WTC11 (cell line): ENCODE data around the gene CHPF2. TPM values are rescaled to one million over a fixed set of nuclear protein-coding genes. Genes with fewer than 3 reads are reported as not detected.
A peak's percentile ranks its signal among the peaks of the same experiment; 100 is the strongest.

Experiments used
- ATAC-seq: fragments of 200-7000 bp; cut with Tn5 transposase; 2 replicates; pipeline ENCODE4 v1.10.0; 2021; ENCODE audit warnings: mild to moderate bottlenecking, moderate library complexity
- CTCF ChIA-PET: fragments of 300-600 bp; sonication (Branson Sonifier 250); formaldehyde crosslinking; loops from one replicate; lab custom pipeline; 2021; ENCODE audit warnings: antibody characterized with exemption; lab: Charles Lee
- POLR2A ChIA-PET: fragments of 350-600 bp; sonication (Branson Sonifier 250); formaldehyde crosslinking; loops from one replicate; lab custom pipeline; 2021; ENCODE audit warnings: antibody characterized with exemption; lab: Charles Lee
- DNase-seq: peaks from one replicate; pipeline ENCODE4 v3.0.0; 2021; ENCODE audit warnings: low spot score
- H3K27ac Mint-ChIP-seq: 2 replicates; pipeline ENCODE4 v1.8.0; 2021; ENCODE audit warnings: mixed read lengths
- H3K27me3 Mint-ChIP-seq: 2 replicates; pipeline ENCODE4 v1.8.0; 2021; ENCODE audit warnings: low read depth, mild to moderate bottlenecking, moderate library complexity, mixed read lengths
- H3K36me3 Mint-ChIP-seq: 2 replicates; pipeline ENCODE4 v1.8.0; 2021; ENCODE audit warnings: mixed read lengths
- H3K4me1 Mint-ChIP-seq: 2 replicates; pipeline ENCODE4 v1.8.0; 2022; ENCODE audit warnings: mixed read lengths
- H3K4me3 Mint-ChIP-seq: 2 replicates; pipeline ENCODE4 v1.8.0; 2021; ENCODE audit warnings: mild to moderate bottlenecking, moderate library complexity, mixed read lengths
- H3K9me3 Mint-ChIP-seq: 2 replicates; pipeline ENCODE4 v1.8.0; 2021; ENCODE audit warnings: mixed read lengths
- ATF1 ChIP-seq: sonication (generic); formaldehyde crosslinking; IDR thresholded peaks from 2 replicates; pipeline ENCODE4 v1.8.1; 2023; ENCODE audit warnings: mild to moderate bottlenecking, moderate library complexity, missing genetic modification reagents
- ESRRA ChIP-seq: sonication (generic); formaldehyde crosslinking; IDR thresholded peaks from 2 replicates; pipeline ENCODE4 v1.8.1; 2022; ENCODE audit warnings: mild to moderate bottlenecking, missing genetic modification reagents, borderline replicate concordance
- GTF2I ChIP-seq: fragments of 250-450 bp; sonication (Bioruptor Pico); conservative IDR thresholded peaks from 2 replicates; pipeline ENCODE4 v1.4.0; 2021; ENCODE audit warnings: mild to moderate bottlenecking
- IRF2 ChIP-seq: sonication (generic); formaldehyde crosslinking; IDR thresholded peaks from 2 replicates; pipeline ENCODE4 v1.8.0; 2022; ENCODE audit warnings: low read depth, missing genetic modification reagents, borderline replicate concordance
- JAZF1 ChIP-seq: fragments of 250-450 bp; sonication (Bioruptor Pico); IDR thresholded peaks from 2 replicates; pipeline ENCODE4 v1.9.0; 2021; ENCODE audit warnings: moderate library complexity, mild to moderate bottlenecking, inconsistent platforms
- JUN ChIP-seq: sonication (generic); formaldehyde crosslinking; IDR thresholded peaks from 2 replicates; pipeline ENCODE4 v1.8.0; 2023; ENCODE audit warnings: mild to moderate bottlenecking, missing genetic modification reagents
- MYBL2 ChIP-seq: sonication (generic); formaldehyde crosslinking; IDR thresholded peaks from 2 replicates; pipeline ENCODE4 v1.8.1; 2023; ENCODE audit warnings: mild to moderate bottlenecking, moderate library complexity, missing genetic modification reagents
- NR2C2 ChIP-seq: sonication (generic); formaldehyde crosslinking; IDR thresholded peaks from 2 replicates; pipeline ENCODE4 v1.8.0; 2022; ENCODE audit warnings: mild to moderate bottlenecking, missing genetic modification reagents
- RORB ChIP-seq: fragments of 250-450 bp; sonication (Bioruptor Pico); IDR thresholded peaks from 2 replicates; pipeline ENCODE4 v1.9.0; 2021; ENCODE audit warnings: mild to moderate bottlenecking
- TCF7 ChIP-seq: sonication (generic); formaldehyde crosslinking; IDR thresholded peaks from 2 replicates; pipeline ENCODE4 v1.8.0; 2022; ENCODE audit warnings: mild to moderate bottlenecking, low read depth, missing genetic modification reagents, moderate library complexity
- total RNA-seq: library from RNA; stranded (reverse); gene quantifications from 3 replicates; pipeline ENCODE4 v1.2.3, GENCODE V29; 2021
- TF ChIP-seq, protein P1 (sequence below): sonication (generic); formaldehyde crosslinking; IDR thresholded peaks from 2 replicates; pipeline ENCODE4 v1.8.0; 2022; ENCODE audit warnings: mild to moderate bottlenecking, missing genetic modification reagents
- TF ChIP-seq, protein P2 (sequence below): fragments of 250-450 bp; sonication (Bioruptor Pico); IDR thresholded peaks from 2 replicates; pipeline ENCODE4 v1.9.0; 2021; ENCODE audit warnings: moderate library complexity, mild to moderate bottlenecking, inconsistent platforms, borderline replicate concordance
- TF ChIP-seq, protein P3 (sequence below): fragments of 200-600 bp; IDR thresholded peaks from 2 replicates; pipeline ENCODE4 v1.8.0; 2022; ENCODE audit warnings: antibody characterized with exemption
- TF ChIP-seq, protein P4 (sequence below): sonication (generic); formaldehyde crosslinking; IDR thresholded peaks from 2 replicates; pipeline ENCODE4 v1.8.1; 2022; ENCODE audit warnings: low read depth, missing genetic modification reagents, borderline replicate concordance
- TF ChIP-seq, protein P5 (sequence below): sonication (generic); formaldehyde crosslinking; IDR thresholded peaks from 2 replicates; pipeline ENCODE4 v1.8.0; 2023; ENCODE audit warnings: mild to moderate bottlenecking, missing genetic modification reagents

CHPF2 gene
- total RNA-seq, 1 experiment from 2014 or later = 30.7 TPM

DNA sequence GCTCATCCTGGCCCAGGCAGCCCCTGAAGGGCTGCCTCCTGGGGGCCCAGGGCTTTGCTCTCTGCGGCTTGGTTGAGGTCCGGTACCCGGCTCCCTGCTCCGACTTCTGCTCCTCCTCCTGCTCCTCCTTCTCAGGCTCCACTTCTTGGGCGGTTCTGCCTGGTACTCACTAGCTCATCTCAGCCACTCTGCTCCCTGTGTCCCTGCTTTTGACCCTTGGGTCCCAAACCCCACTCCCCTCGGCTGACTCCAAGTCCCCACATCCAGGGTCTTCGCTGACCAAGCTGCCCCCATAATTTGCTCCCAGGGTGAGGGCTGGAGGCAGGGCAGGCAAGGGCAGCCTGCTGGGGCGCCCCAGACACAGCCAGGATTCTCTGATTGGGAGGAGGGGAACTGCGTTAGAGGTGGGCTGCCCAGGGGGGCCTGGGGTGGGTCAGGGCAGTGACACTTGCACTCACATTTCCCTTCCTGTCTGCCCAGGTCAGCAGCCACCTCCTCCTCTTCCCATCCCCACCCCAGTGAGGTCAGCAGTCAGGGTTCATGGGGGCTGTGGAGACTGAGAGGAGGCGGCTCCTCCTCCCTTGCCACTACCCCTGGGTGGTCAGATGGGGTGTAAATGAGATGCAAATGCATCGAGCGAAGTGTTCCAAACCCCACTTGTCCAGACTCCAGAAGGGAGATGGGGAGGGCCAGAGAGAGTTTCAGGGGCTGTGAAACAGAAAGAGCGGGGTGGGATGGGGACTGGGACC is 14.0 kb downstream of the CHPF2 start:
- H3K36me3 Mint-ChIP-seq = no peaks in the 10 kb centered on the region
- H3K4me3 Mint-ChIP-seq = peak overlapping the region; percentile 70
- no peaks in the 10 kb centered on the region for H3K9me3 Mint-ChIP-seq
- POLR2A ChIA-PET = interaction anchor here (1.5 kb wide), 1 partner anchor 19 kb away, joined by 4 read pairs; the partner anchor contains the start of gene ABCF2
- peaks cover 56% of the 10 kb centered on the region for H3K4me1 Mint-ChIP-seq
- no peak for DNase-seq
- 0 out of 2 replicates have a peak, but pooled peaks have one; percentile 1 for ATAC-seq
- CTCF ChIA-PET = interaction anchor here (0.6 to 4.6 kb wide), 28 partner anchors 10 to 479 kb away, joined by 3 to 83 read pairs (median 4); partner anchors contain the start of genes ABCF2, CHPF2 and NUB1
- TF ChIP-seq IRF2 = no peak
- TF ChIP-seq GTF2I (CRISPR knock-in tag) = peak; percentile 40; the same call in 1 of the 2 replicates
- H3K27ac Mint-ChIP-seq = no peak overlapping the region
- peaks cover 63% of the 10 kb centered on the region for H3K27me3 Mint-ChIP-seq

DNA sequence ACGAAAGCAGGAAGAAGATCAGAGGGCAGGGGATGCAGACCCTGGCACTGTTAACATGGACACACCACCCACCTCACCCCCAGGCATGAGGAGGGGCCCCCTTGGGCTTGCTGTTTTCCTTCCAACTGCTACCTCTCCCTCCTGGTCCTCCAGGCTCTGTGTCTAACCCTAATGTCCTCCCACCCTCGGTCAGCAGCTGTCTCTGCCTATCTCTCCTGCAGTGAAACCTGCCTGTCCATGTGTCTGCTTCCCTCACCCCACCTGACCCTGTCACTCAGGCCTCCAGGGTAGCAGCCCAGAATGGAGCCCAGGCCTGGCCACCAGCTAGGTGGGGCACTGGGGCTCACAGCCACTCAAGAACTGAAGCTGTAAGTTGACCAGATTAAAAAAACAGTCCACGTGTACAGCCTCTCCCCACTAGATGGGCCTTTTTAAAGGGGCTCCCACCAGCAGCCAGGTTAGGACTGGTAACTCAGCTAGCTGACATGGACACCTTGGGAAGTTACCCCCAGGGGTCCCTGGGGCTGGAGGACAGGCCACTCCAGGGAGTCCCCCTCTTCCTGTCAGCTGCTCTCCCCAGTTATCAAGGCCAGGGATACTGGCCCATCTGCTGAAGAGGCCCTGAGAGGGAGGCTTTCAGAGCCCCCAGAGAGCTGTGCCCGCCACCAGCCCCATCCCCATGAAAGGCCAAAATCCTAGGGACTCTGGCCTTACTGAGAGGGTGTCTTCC is 14.7 kb downstream of the CHPF2 start:
- H3K36me3 Mint-ChIP-seq = no peaks in the 10 kb centered on the region
- ChIA-PET POLR2A (interaction anchor here (1.5 kb wide), 1 partner anchor 20 kb away, joined by 4 read pairs; the partner anchor contains the start of gene ABCF2), CTCF (interaction anchor here (0.7 to 2.8 kb wide), 10 partner anchors 10 to 238 kb away, joined by 3 to 24 read pairs (median 4); partner anchors contain the start of gene ABCF2)
- no peak overlapping the region for H3K27ac Mint-ChIP-seq
- ATAC-seq = no peak
- H3K27me3 Mint-ChIP-seq = peaks cover 63% of the 10 kb centered on the region
- H3K4me3 Mint-ChIP-seq = peak overlapping the region; percentile 83; the same call in 1 of the 2 replicates
- no peak for DNase-seq
- no peaks in the 10 kb centered on the region for H3K9me3 Mint-ChIP-seq
- TF ChIP-seq TCF7 (CRISPR knock-in tag) (no peak), MYBL2 (CRISPR knock-in tag) (no peak), NR2C2 (CRISPR knock-in tag) (no peak), ESRRA (no peak), RORB (CRISPR knock-in tag) (no peak), JAZF1 (no peak), JUN (no peak), ATF1 (CRISPR knock-in tag) (no peak)
- TF ChIP-seq, protein P1, sequence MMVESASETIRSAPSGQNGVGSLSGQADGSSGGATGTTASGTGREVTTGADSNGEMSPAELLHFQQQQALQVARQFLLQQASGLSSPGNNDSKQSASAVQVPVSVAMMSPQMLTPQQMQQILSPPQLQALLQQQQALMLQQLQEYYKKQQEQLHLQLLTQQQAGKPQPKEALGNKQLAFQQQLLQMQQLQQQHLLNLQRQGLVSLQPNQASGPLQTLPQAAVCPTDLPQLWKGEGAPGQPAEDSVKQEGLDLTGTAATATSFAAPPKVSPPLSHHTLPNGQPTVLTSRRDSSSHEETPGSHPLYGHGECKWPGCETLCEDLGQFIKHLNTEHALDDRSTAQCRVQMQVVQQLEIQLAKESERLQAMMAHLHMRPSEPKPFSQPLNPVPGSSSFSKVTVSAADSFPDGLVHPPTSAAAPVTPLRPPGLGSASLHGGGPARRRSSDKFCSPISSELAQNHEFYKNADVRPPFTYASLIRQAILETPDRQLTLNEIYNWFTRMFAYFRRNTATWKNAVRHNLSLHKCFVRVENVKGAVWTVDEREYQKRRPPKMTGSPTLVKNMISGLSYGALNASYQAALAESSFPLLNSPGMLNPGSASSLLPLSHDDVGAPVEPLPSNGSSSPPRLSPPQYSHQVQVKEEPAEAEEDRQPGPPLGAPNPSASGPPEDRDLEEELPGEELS (CRISPR knock-in tag) = no peak
- TF ChIP-seq, protein P2, sequence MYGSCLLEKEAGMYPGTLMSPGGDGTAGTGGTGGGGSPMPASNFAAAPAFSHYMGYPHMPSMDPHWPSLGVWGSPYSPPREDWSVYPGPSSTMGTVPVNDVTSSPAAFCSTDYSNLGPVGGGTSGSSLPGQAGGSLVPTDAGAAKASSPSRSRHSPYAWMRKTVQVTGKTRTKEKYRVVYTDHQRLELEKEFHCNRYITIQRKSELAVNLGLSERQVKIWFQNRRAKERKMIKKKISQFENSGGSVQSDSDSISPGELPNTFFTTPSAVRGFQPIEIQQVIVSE (CRISPR knock-in tag) = no peak
- TF ChIP-seq, protein P3, sequence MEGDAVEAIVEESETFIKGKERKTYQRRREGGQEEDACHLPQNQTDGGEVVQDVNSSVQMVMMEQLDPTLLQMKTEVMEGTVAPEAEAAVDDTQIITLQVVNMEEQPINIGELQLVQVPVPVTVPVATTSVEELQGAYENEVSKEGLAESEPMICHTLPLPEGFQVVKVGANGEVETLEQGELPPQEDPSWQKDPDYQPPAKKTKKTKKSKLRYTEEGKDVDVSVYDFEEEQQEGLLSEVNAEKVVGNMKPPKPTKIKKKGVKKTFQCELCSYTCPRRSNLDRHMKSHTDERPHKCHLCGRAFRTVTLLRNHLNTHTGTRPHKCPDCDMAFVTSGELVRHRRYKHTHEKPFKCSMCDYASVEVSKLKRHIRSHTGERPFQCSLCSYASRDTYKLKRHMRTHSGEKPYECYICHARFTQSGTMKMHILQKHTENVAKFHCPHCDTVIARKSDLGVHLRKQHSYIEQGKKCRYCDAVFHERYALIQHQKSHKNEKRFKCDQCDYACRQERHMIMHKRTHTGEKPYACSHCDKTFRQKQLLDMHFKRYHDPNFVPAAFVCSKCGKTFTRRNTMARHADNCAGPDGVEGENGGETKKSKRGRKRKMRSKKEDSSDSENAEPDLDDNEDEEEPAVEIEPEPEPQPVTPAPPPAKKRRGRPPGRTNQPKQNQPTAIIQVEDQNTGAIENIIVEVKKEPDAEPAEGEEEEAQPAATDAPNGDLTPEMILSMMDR = no peak
- TF ChIP-seq, protein P4, sequence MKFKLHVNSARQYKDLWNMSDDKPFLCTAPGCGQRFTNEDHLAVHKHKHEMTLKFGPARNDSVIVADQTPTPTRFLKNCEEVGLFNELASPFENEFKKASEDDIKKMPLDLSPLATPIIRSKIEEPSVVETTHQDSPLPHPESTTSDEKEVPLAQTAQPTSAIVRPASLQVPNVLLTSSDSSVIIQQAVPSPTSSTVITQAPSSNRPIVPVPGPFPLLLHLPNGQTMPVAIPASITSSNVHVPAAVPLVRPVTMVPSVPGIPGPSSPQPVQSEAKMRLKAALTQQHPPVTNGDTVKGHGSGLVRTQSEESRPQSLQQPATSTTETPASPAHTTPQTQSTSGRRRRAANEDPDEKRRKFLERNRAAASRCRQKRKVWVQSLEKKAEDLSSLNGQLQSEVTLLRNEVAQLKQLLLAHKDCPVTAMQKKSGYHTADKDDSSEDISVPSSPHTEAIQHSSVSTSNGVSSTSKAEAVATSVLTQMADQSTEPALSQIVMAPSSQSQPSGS (CRISPR knock-in tag) = no peak
- TF ChIP-seq, protein P5, sequence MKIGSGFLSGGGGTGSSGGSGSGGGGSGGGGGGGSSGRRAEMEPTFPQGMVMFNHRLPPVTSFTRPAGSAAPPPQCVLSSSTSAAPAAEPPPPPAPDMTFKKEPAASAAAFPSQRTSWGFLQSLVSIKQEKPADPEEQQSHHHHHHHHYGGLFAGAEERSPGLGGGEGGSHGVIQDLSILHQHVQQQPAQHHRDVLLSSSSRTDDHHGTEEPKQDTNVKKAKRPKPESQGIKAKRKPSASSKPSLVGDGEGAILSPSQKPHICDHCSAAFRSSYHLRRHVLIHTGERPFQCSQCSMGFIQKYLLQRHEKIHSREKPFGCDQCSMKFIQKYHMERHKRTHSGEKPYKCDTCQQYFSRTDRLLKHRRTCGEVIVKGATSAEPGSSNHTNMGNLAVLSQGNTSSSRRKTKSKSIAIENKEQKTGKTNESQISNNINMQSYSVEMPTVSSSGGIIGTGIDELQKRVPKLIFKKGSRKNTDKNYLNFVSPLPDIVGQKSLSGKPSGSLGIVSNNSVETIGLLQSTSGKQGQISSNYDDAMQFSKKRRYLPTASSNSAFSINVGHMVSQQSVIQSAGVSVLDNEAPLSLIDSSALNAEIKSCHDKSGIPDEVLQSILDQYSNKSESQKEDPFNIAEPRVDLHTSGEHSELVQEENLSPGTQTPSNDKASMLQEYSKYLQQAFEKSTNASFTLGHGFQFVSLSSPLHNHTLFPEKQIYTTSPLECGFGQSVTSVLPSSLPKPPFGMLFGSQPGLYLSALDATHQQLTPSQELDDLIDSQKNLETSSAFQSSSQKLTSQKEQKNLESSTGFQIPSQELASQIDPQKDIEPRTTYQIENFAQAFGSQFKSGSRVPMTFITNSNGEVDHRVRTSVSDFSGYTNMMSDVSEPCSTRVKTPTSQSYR (CRISPR knock-in tag) = no peak
- H3K4me1 Mint-ChIP-seq = peaks cover 56% of the 10 kb centered on the region
